ENCODE data around the gene BCAN. TPM values are rescaled to one million over a fixed set of nuclear protein-coding genes. Genes with fewer than 3 reads are reported as not detected.
"Not testable (repeated sequence)": the region's sequence is repeated elsewhere in the genome, so short reads cannot be mapped to it uniquely, and the experiment has no call there.

BCAN gene
- 1.5 TPM for total RNA-seq

- peak; percentile 75 for DNase-seq
These were observed at the start of gene BCAN for GRCh38 chr1:156641761-156642264. TSS of gene BCAN (plus strand) at chr1:156642117. CDS start at chr1:156646055, 3,938 bp downstream.

DNA sequence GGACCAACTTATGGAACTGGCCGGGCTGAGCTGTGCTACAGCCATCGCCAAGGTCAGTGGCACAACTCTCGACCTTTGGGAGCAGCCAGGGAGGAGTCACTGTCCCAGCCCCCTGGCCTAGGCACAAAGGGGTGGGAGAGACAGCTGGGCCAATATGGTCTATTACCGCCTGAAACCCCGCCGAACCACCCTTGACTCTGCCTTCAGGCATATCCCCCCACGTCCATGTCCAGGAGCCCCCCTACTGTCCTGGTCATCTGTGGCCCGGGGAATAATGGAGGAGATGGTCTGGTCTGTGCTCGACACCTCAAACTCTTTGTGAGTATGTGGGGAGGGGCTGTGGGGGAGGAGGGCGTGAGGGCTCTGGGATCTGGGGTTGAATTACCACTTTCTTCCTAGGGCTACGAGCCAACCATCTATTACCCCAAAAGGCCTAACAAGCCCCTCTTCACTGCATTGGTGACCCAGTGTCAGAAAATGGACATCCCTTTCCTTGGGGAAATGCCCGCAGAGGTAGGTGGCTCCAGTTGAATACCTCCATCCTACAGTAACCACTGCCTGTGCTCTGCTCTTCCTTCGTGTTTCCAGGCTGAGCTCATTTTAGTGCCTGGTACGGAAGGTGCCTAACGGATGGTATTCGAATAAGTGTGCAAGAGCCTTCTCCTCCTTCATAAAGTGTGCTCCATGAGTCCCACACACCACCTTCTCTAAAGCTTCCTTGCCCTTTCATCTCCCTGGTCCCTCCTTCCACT, 49.6 kb upstream of the BCAN start:
- no peak for DNase-seq

DNA sequence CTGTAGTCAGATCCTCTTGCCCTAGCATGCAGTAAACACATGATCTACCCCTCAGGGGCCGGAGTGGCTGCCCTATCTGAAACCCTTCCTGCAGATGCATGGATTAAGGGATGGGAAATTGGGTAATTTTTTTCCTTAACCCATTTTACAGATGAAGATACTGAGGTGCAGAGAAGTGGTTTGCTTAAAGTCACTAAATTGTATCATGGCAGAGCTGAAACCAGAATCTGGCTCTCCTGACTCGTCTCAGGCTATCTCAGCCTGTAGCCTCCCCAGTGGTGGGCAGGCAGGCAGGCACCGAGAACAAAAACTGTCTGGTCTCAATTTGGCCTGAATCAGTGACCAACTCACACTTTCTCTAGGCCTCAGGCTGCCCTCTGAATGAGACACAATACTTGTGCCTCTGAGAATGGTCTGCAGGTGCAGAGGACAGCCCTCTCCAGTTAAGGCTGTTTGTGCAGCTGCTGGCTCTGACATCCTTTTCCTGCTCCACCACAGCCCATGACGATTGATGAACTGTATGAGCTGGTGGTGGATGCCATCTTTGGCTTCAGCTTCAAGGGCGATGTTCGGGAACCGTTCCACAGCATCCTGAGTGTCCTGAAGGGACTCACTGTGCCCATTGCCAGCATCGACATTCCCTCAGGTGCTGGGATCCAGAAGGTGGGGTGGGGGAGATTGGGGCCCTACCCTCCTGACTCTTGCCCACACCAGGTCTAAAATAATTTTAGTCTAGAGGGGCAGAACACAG, 48.8 kb upstream of the BCAN start:
- no peak for DNase-seq

DNA sequence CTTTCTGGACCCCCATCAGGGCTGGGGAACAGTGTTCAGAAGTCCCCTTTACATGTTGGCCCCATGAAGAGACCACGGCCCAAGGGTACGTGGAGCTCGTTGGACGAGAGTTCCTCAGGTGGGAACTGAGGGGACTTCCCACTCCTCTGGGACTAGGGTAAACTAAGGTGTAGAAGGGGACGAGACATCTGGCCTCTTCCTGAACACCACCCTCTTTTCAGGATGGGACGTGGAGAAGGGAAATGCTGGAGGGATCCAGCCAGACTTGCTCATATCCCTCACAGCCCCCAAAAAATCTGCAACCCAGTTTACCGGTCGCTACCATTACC, 48.3 kb upstream of the BCAN start:
- DNase-seq = no peak

- no peak for DNase-seq
These were observed 47.7 kb upstream of the BCAN start for GRCh38 chr1:156594190-156594589.

DNA sequence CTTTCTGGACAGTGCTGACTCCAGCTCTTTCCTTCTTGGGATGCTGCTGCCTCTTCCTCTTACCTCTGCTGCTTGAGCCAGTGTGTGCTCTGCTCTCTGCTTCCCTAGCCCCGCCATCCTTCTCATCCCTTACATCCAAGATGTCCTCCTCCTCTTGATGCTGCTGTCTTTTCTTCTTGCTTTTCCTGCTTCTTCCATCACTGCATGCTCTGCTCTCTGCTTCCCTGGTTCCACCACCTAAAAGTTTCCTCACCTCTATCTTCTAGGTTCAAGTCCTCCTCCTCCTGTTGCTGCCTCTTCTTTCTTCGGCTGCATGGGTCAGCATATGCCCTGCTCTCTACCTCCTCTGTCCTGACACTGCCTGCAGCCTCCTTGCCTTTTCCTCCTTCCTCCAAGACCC, 46.9 kb upstream of the BCAN start:
- no peak for DNase-seq

DNA sequence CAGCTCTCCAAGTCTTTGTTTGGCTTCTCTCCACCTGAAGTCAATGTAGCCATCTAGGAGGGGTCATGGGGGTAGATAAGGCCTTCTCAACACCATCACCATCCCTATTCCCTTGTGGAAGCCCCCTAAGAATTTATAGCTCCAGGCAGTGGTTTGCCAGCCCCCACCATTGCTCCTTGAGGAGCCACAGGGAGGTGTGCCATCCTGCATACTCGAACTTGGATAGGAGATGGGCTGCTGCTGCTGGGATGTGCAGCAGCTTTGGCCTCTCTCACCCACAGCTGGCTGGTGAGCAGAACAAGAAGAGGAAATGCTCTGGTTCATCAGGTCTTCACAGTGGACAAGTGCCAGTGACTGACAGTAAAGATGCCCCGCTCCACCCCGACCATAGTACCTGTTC, 45.5 kb upstream of the BCAN start:
- no peak for DNase-seq

DNA sequence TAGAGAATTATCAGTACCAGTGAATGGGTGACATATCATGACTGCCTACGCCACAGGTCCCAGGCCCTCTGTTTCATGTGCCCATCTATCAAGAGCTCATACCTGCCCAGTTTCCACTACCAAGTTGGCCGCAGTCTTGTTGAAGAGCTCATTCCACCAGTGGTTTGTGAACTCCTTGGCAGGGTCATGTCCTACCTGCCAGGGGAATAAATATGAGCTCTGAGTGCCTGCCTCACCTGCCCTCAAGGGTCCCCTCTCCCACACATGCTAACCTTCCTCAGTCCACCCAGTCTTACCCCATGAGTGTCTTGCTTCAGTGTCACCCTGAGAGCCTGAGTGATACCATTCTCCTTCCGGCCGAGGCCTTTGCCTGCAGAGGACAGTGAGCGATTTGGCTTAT, 43.8 kb upstream of the BCAN start:
- DNase-seq = no peak

GRCh38 chr1:156598731-156599432, 43.0 kb upstream of the BCAN start:
- DNase-seq = no peak

DNA sequence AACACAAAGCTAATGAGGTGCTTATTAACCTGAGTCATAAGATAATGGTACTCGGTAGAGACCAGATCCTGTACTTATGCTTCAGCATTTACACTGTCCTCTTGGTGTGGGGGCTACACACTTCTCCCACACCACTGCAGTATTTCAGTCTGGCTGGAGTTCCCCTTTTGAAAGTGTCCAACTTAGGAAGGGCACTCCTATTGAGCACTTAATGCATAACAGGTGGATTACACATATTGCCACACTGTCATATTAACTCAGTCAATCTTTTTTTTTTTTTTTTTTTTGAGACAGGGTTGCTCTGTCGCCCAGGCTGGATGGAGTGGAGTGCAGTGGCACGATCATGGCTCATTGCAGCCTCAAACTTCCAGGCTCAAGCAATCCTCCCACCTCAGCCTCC, 42.1 kb upstream of the BCAN start:
- DNase-seq = no peak

DNA sequence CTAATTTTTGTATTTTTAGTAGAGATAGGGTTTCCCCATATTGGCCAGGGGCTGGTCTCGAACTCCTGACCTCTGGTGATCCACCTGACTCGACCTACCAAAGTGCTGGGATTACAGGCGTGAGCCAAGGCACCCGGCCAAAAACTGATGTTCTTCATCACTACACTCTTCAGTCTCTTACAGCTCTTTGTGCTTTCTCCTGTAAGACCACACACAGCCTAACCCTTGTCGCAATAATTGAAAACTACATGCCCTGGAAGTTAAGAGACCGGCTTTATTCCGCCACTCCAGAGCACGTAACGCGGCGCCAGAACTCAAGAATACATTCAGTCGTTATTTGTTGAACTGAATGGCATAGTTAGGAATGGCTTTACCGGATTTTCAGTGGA, 41.2 kb upstream of the BCAN start:
- DNase-seq = no peak

DNA sequence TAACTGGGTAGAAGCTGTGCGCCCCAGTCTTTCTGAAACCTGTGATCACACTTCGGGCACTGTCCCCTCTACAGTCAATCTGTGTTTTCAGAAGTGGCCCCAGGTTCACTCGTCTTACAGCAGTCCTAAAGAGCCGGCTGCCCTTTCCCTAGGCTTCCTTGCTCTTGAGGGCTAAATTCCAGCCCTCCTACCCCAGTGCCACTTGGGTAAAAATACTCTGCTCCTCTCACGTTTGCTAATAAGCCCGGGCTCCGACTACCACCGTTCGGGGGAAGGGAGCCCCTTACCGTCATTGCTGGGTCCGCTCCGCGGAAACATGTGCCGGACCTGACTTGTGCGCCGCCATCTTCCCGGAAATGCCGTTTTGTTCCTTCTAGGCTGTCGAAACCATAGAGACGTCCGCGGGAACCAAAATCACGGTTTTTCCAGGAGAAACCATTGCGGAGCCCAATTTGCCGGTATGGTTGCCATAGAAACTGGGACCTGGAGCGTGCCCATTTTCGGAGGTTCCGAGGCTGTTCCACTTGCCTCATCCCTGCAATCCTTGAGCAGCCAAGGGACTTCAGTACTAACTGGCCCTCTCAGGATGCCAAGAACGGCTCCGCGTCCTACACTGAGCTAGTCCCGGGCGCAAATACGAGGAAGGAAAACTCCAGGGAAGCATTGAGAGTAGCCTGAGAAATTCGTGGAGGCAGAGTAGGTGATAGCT, 40.6 kb upstream of the BCAN start, which contains the start of gene GPATCH4:
Gene GPATCH4, minus strand, starts transcription at position 358 of the 709 bp plus-strand sequence.
- DNase-seq = peak; percentile 92

GRCh38 chr1:156601892-156602291, 40.0 kb upstream of the BCAN start:
- DNase-seq = no peak

GRCh38 chr1:156602557-156602993, 39.3 kb upstream of the BCAN start:
- no peak for DNase-seq

DNA sequence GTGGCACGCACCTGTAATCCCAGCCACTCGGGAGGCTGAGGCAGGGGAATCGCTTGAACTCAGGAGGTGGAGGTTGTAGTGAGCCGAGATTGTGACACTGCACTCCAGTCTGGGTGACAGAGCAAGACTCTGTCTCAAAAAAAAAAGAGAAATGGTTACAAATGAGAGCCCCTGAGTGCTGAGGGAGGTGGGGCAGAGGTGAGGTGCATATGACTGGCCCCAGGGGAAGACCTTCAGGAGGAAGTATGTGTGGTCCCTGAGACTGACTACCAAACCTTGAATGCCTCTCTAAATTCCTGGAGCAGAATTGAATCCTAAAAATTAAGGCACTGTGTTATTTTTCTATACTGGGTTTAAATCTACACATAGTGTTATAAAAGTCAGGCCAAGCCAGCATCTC, 34.6 kb upstream of the BCAN start:
- DNase-seq = not testable (repeated sequence)

- DNase-seq = peak; percentile 80
These were observed 33.8 kb upstream of the BCAN start for GRCh38 chr1:156608036-156608674.

- DNase-seq = no peak
These were observed 32.9 kb upstream of the BCAN start for GRCh38 chr1:156608981-156609380.

DNA sequence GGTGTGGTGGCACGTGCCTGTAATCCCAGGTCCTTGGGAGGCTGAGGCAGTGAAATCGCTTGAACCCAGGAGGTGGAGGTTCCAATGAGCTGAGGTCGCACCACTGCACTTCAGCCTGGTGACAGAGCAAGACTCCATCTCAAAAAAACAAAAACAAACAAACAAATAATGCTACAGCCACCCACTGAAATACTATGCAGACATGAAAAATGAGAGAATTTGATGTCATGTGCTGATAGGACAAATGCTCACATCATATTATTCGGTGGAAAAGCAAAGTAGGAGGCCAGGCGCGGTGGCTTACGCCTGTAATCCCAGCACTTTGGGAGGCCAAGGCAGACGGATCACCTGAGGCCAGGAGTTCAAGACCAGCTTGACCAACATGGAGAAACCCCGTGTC, 31.8 kb upstream of the BCAN start:
- not testable (repeated sequence) for DNase-seq

GRCh38 chr1:156612666-156613065, 29.3 kb upstream of the BCAN start:
- DNase-seq = no peak

DNA sequence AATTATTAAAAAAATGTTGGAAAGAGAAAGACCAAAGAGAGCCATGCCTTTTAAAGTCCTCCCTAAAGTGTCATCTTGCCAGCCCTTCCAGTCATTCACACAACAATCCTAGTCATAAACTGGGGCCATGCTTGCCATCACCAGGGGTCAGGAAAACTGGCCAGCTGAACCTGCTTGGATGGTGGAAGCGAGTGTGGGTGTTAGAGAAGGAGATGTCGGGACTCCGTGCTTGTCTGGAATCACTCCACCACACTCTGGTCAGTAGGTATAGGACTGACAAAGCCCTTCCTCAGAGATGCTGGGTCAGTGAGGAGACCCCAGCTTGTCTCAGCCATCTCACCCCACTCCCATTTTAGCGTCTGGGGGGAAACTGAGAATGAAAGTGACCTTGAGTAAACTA, 26.0 kb upstream of the BCAN start:
- no peak for DNase-seq

- DNase-seq = peak; percentile 49
These were observed 25.5 kb upstream of the BCAN start for GRCh38 chr1:156616463-156616862.

All from tongue (tissue), 2 donors.